Measurements from ENCODE around the gene TMED3. TPM values are rescaled to one million over a fixed set of nuclear protein-coding genes. Genes with fewer than 3 reads are reported as not detected.

TMED3 gene
- total RNA-seq, 3 donors from 2014 or later (not counting 1 experiment from before 2014, with no cell fraction given): 21.7 to 26.3 (median 25.0) TPM

DNA sequence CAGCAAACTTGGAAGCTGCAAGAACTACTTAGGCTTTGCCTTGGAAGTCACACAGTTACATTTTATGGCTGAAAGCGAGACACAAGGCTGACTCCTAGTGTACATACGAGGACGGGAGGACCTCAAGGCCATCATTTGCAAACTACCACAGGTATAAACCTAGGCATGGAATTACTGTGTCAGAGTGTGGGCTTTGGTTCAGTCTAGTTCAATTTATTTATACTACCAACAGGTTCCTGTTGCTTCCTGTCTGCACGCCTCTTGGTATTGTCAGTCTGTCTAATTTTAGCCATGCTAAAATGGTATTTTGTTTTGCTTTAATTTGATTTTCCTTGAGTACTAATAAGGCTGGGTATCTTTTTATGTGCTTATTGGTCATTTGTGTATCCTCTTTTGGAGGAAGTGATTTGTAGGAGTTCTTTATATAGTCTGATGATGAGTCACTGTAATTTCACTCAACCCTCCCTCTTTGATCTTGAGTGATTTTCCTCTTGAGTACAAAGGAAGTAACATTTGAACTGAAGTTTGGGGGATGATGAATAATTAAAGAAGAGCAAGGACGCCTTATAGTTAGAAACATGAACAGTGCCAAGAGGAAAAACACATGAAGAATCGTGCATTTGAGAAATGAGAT lies 20.2 kb upstream of the TMED3 start:
- Histone ChIP-seq H3K27ac (ENCODE audit: low read length) (no peak overlapping the region), H3K27me3 (ENCODE audit: control insufficient read depth, insufficient read depth, low read length) (peaks cover 6% of the 10 kb centered on the region), H3K4me1 (ENCODE audit: control insufficient read depth, insufficient read depth, low read length) (no peaks in the 10 kb centered on the region), H3K36me3 (ENCODE audit: control insufficient read depth, insufficient read depth, low read length) (no peaks in the 10 kb centered on the region), H3K4me3 (ENCODE audit: low read length) (no peak overlapping the region), H3K9me3 (ENCODE audit: control insufficient read depth, insufficient read depth, low read length) (no peaks in the 10 kb centered on the region)
- TF ChIP-seq, protein P1, sequence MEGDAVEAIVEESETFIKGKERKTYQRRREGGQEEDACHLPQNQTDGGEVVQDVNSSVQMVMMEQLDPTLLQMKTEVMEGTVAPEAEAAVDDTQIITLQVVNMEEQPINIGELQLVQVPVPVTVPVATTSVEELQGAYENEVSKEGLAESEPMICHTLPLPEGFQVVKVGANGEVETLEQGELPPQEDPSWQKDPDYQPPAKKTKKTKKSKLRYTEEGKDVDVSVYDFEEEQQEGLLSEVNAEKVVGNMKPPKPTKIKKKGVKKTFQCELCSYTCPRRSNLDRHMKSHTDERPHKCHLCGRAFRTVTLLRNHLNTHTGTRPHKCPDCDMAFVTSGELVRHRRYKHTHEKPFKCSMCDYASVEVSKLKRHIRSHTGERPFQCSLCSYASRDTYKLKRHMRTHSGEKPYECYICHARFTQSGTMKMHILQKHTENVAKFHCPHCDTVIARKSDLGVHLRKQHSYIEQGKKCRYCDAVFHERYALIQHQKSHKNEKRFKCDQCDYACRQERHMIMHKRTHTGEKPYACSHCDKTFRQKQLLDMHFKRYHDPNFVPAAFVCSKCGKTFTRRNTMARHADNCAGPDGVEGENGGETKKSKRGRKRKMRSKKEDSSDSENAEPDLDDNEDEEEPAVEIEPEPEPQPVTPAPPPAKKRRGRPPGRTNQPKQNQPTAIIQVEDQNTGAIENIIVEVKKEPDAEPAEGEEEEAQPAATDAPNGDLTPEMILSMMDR (IDR thresholded peaks at IDR 0.05): no peak
- H3K4me3 Mint-ChIP-seq: no peak overlapping the region
- WGBS (ENCODE audit: insufficient coverage): 70% methylated on average over 5 of the region's 6 CpGs
- intact Hi-C loops (cut with micrococcal nuclease): no loop called here
- H3K36me3 Mint-ChIP-seq: no peaks in the 10 kb centered on the region
- H3K9me3 Mint-ChIP-seq: no peaks in the 10 kb centered on the region
- ATAC-seq (no peak), DNase-seq (no peak)
- no peaks in the 10 kb centered on the region for H3K4me1 Mint-ChIP-seq
- peaks cover 24 to 69% of the 10 kb centered on the region in 2 donors for H3K27me3 Mint-ChIP-seq (ENCODE audit: low read depth in 2 of 2)
- H3K27ac Mint-ChIP-seq: no peak overlapping the region

DNA sequence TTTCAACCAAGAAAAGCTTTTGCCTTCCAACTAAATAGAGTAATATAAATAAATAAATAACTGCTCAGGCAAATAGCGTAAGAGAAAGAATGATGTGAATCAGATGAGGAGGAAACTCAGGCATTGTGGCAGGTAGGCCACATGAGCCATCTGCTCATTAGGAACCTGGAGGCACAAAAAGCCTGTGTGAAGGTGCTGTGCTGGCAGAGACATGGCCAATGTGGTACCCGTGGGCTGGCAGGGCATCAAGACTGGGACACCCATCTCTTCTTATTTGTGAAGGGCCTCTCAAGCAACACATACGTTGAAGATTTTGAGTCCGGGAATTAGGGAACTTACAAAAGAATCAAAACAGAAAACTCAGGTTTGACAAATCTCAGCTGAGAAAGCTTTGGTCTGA lies 18.9 kb upstream of the TMED3 start:
- Histone ChIP-seq H3K27me3 (ENCODE audit: control insufficient read depth, insufficient read depth, low read length) (peaks cover 6% of the 10 kb centered on the region), H3K4me3 (ENCODE audit: low read length) (no peak overlapping the region), H3K4me1 (ENCODE audit: control insufficient read depth, insufficient read depth, low read length) (no peaks in the 10 kb centered on the region), H3K36me3 (ENCODE audit: control insufficient read depth, insufficient read depth, low read length) (no peaks in the 10 kb centered on the region), H3K27ac (ENCODE audit: low read length) (no peak overlapping the region), H3K9me3 (ENCODE audit: control insufficient read depth, insufficient read depth, low read length) (no peaks in the 10 kb centered on the region)
- Mint-ChIP-seq H3K4me3 (no peak overlapping the region), H3K36me3 (no peaks in the 10 kb centered on the region), H3K27ac (no peak overlapping the region), H3K4me1 (no peaks in the 10 kb centered on the region), H3K27me3 (ENCODE audit: low read depth in 2 of 2) (peaks cover 23 to 66% of the 10 kb centered on the region in 2 donors), H3K9me3 (no peaks in the 10 kb centered on the region)
- no peak for DNase-seq
- no peak for ATAC-seq
- TF ChIP-seq, protein P1 (IDR thresholded peaks at IDR 0.05): no peak
- 88% methylated on average over 4 of the region's 4 CpGs for WGBS (ENCODE audit: insufficient coverage)
- intact Hi-C loops (cut with micrococcal nuclease): no loop called here

DNA sequence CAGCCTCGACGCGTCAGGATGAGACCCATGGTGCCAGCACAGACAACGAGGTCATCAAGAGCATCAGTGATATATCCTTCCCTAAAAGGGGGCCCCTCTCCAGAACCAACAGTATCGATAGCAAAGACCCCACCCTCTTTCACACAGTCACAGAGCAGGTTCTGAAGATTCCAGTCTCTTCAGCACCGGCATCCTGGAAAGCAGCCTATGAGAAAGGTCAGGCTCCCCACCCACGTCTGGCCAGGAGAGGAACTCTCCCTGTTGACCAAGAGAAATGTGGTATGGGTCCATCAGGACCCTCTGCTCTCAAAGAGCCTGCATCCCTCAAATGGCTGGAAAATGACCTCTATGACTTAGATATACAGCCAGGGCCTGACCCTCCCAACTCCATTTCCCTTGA lies 16.8 kb upstream of the TMED3 start:
- H3K27me3 ChIP-seq (ENCODE audit: control insufficient read depth, insufficient read depth, low read length): no peaks in the 10 kb centered on the region
- H3K9me3 Mint-ChIP-seq: no peaks in the 10 kb centered on the region
- H3K36me3 ChIP-seq (ENCODE audit: control insufficient read depth, insufficient read depth, low read length): no peaks in the 10 kb centered on the region
- no peaks in the 10 kb centered on the region for H3K4me1 Mint-ChIP-seq
- no peak overlapping the region for H3K4me3 ChIP-seq (ENCODE audit: low read length)
- DNase-seq (no peak), ATAC-seq (no peak)
- WGBS (ENCODE audit: insufficient coverage): 77% methylated on average over 7 of the region's 7 CpGs
- no peaks in the 10 kb centered on the region for H3K9me3 ChIP-seq (ENCODE audit: control insufficient read depth, insufficient read depth, low read length)
- H3K36me3 Mint-ChIP-seq: no peaks in the 10 kb centered on the region
- intact Hi-C loops (cut with micrococcal nuclease): no loop called here
- peaks cover 24 to 68% of the 10 kb centered on the region in 2 donors for H3K27me3 Mint-ChIP-seq (ENCODE audit: low read depth in 2 of 2)
- H3K4me1 ChIP-seq (ENCODE audit: control insufficient read depth, insufficient read depth, low read length): no peaks in the 10 kb centered on the region
- H3K27ac ChIP-seq (ENCODE audit: low read length): no peak overlapping the region
- TF ChIP-seq, protein P1 (IDR thresholded peaks at IDR 0.05): no peak
- no peak overlapping the region for H3K4me3 Mint-ChIP-seq
- H3K27ac Mint-ChIP-seq: no peak overlapping the region

DNA sequence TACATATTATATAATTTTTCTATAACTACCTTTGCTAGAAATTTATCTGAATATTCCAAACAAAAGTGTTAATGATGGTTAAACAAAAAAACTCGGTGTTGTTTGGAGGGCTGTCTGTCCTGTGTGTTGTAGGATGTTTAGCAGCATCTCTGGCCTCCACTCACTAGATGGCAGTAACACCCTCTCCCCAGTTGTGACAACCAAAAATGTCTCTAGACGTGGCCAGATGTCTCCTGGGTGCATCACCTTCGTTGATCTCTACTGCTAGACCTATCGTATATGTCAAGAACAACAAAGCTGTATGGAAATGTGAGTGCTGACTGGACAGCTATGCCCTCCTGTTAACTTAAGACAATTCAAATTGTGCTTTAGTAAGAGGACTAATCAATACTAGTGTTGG lies 14.3 kb upstream of the TMED3 start:
- DNase-seq (no peak), ATAC-seq (no peak)
- WGBS (ENCODE audit: insufficient coverage): 40% methylated on average over 3 of the region's 4 CpGs
- H3K36me3 ChIP-seq (ENCODE audit: control insufficient read depth, insufficient read depth, low read length): no peaks in the 10 kb centered on the region
- Mint-ChIP-seq H3K36me3 (no peaks in the 10 kb centered on the region), H3K27me3 (ENCODE audit: low read depth in 2 of 2) (peaks cover 32 to 69% of the 10 kb centered on the region in 2 donors), H3K4me1 (no peaks in the 10 kb centered on the region), H3K4me3 (no peak overlapping the region), H3K9me3 (no peaks in the 10 kb centered on the region), H3K27ac (no peak overlapping the region)
- H3K27ac ChIP-seq (ENCODE audit: low read length): no peak overlapping the region
- TF ChIP-seq, protein P1 (IDR thresholded peaks at IDR 0.05): no peak
- H3K27me3 ChIP-seq (ENCODE audit: control insufficient read depth, insufficient read depth, low read length): peaks cover 2% of the 10 kb centered on the region
- intact Hi-C loops (cut with micrococcal nuclease): no loop called here
- H3K4me3 ChIP-seq (ENCODE audit: low read length): no peak overlapping the region
- H3K4me1 ChIP-seq (ENCODE audit: control insufficient read depth, insufficient read depth, low read length): no peaks in the 10 kb centered on the region
- no peaks in the 10 kb centered on the region for H3K9me3 ChIP-seq (ENCODE audit: control insufficient read depth, insufficient read depth, low read length)
